HG03342 (cell line): ENCODE measurements around the gene ZC3H13.

Experiments used
- ATAC-seq: cut with Tn5 transposase; IDR thresholded peaks from one replicate; pipeline ENCODE4 v1.9.1; 2021; ENCODE audit warnings: mild to moderate bottlenecking, moderate library complexity; ENCODE audit not compliant: unreplicated experiment

ZC3H13 gene

DNA sequence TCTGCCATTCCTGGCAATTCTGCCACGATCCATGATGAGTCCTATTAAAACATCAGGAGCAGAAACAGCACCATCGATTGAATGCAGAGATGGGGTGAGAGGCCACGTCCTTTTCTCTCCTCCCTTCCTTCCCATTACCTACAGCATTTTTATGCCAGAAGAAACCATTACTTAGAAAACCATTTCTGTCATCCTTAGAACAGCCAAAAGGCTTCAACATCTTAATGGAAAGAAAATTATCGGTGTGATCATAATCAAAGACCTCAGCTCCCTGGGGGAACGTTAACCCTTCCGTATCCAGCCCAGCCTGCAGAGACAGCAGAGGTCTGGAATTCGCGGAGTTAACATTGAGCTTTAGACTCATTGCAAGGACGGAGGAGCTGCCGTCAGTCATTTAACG lies 145.0 kb downstream of the ZC3H13 start:
- no peak for ATAC-seq
